A549 (cell line): ENCODE results near the gene PMM2.

ENCODE experiments used
- FOSL2 ChIP-seq, 2 experiments: fragments of 450-650 bp in 1 of 2; fragments of >200 bp in 1 of 2; sonication (Bioruptor Twin) in 1 of 2; formaldehyde crosslinking; IDR thresholded peaks; 2 replicates each; pipeline versions ENCODE4 v1.5.0 to v1.6.1; 2016 to 2020; ENCODE audit warnings: mild to moderate bottlenecking in 1 of 2, moderate library complexity in 1 of 2
- MAFK ChIP-seq: fragments of 450-650 bp; IDR thresholded peaks from 2 replicates; pipeline ENCODE4 v1.6.1; 2014; ENCODE audit not compliant: partially characterized antibody
- RAD21 ChIP-seq, 2 experiments: fragments of >200 bp in 1 of 2; sonication (Bioruptor Twin) in 1 of 2; formaldehyde crosslinking in 1 of 2; IDR thresholded peaks in 1 of 2; conservative IDR thresholded peaks in 1 of 2; 2 replicates in 1 of 2; 3 replicates in 1 of 2; pipeline ENCODE4 v1.6.1; 2012 to 2018; ENCODE audit warnings: inconsistent platforms in 1 of 2
- SMC3 ChIP-seq: fragments of >200 bp; sonication (Bioruptor Twin); formaldehyde crosslinking; IDR thresholded peaks from 3 replicates; pipeline ENCODE4 v1.6.1; 2018; ENCODE audit warnings: inconsistent platforms
- USF2 ChIP-seq: fragments of 450-650 bp; IDR thresholded peaks from 2 replicates; pipeline ENCODE4 v1.6.1; 2014; ENCODE audit warnings: antibody characterized with exemption
- TF ChIP-seq, protein P1 (sequence below): fragments of >200 bp; sonication (Bioruptor Twin); formaldehyde crosslinking; IDR thresholded peaks from 3 replicates; pipeline ENCODE4 v1.5.1; 2016

DNA sequence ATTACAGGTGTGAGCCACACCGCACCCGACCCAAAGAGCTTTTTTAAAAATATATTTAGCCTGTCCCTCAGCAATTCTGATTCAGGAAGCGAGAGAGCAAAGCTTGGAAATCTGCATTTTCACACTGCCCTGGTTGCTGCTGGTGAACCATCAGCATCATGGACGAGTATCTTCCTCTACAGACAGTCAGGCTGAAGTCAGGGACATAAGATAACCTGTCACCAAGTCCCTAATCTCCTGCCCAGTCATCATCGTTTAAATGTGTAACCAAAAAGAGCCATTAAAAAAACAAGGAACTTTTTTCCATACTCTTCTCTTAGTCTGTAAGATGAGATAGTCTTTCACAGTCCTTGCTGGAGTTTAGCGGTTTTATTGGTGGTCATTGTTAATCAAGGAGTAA lies 6.7 kb downstream of the PMM2 start:
- TF ChIP-seq USF2 (no peak), FOSL2 (IDR thresholded peaks at IDR 0.05) (no peak), FOSL2 (CRISPR knock-in tag; IDR thresholded peaks at IDR 0.05) (no peak), RAD21 (conservative IDR thresholded peaks at IDR 0.05 in 1 of 2, IDR thresholded peaks at IDR 0.05 in 1 of 2) (no peak), MAFK (no peak), SMC3 (no peak)
- TF ChIP-seq, protein P1, sequence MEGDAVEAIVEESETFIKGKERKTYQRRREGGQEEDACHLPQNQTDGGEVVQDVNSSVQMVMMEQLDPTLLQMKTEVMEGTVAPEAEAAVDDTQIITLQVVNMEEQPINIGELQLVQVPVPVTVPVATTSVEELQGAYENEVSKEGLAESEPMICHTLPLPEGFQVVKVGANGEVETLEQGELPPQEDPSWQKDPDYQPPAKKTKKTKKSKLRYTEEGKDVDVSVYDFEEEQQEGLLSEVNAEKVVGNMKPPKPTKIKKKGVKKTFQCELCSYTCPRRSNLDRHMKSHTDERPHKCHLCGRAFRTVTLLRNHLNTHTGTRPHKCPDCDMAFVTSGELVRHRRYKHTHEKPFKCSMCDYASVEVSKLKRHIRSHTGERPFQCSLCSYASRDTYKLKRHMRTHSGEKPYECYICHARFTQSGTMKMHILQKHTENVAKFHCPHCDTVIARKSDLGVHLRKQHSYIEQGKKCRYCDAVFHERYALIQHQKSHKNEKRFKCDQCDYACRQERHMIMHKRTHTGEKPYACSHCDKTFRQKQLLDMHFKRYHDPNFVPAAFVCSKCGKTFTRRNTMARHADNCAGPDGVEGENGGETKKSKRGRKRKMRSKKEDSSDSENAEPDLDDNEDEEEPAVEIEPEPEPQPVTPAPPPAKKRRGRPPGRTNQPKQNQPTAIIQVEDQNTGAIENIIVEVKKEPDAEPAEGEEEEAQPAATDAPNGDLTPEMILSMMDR: no peak
